HG02798 (cell line): ENCODE data around the gene PTPRT.

Source experiments
- ATAC-seq: cut with Tn5 transposase; IDR thresholded peaks from one replicate; pipeline ENCODE4 v1.9.1; 2021; ENCODE audit warnings: mild to moderate bottlenecking; ENCODE audit not compliant: unreplicated experiment, poor library complexity

PTPRT gene

GRCh38 chr20:42368910-42369309, 820.8 kb downstream of the PTPRT start:
- no peak for ATAC-seq

- no peak for ATAC-seq
Observed at GRCh38 chr20:42366626-42367025, 823.1 kb downstream of the PTPRT start.

GRCh38 chr20:42364446-42364845, 825.3 kb downstream of the PTPRT start:
- no peak for ATAC-seq

GRCh38 chr20:42361402-42361970, 828.2 kb downstream of the PTPRT start:
- no peak for ATAC-seq

- ATAC-seq, result no peak
Observed at GRCh38 chr20:42360621-42361020, 829.1 kb downstream of the PTPRT start.

GRCh38 chr20:42359617-42360016, 830.1 kb downstream of the PTPRT start:
- ATAC-seq, result no peak

GRCh38 chr20:42352096-42352495, 837.6 kb downstream of the PTPRT start:
- no peak for ATAC-seq

- no peak for ATAC-seq
Observed at GRCh38 chr20:42350521-42350920, 839.2 kb downstream of the PTPRT start.

GRCh38 chr20:42346189-42347170, 843.2 kb downstream of the PTPRT start:
- ATAC-seq, result no peak

- no peak for ATAC-seq
Observed at GRCh38 chr20:42341654-42342053, 848.1 kb downstream of the PTPRT start.

- no peak for ATAC-seq
Observed at GRCh38 chr20:42340368-42340767, 849.3 kb downstream of the PTPRT start.

- no peak for ATAC-seq
Observed at GRCh38 chr20:42338294-42339201, 851.2 kb downstream of the PTPRT start.

GRCh38 chr20:42336576-42336975, 853.1 kb downstream of the PTPRT start:
- ATAC-seq, result no peak

GRCh38 chr20:42319252-42320013, 870.3 kb downstream of the PTPRT start:
- ATAC-seq, result no peak

GRCh38 chr20:42313704-42314103, 876.0 kb downstream of the PTPRT start:
- no peak for ATAC-seq

- ATAC-seq, result no peak
Observed at GRCh38 chr20:42309050-42309449, 880.7 kb downstream of the PTPRT start.

GRCh38 chr20:42308171-42308570, 881.5 kb downstream of the PTPRT start:
- no peak for ATAC-seq

GRCh38 chr20:42295592-42295991, 894.1 kb downstream of the PTPRT start:
- ATAC-seq, result no peak

GRCh38 chr20:42294976-42295375, 894.7 kb downstream of the PTPRT start:
- no peak for ATAC-seq

GRCh38 chr20:42281801-42282200, 907.9 kb downstream of the PTPRT start:
- ATAC-seq, result no peak
